ENCODE measurements around the gene SLC28A2.
"Not testable (repeated sequence)": the region's sequence is repeated elsewhere in the genome, so short reads cannot be mapped to it uniquely, and the experiment has no call there.

Gene SLC28A2

GRCh38 chr15:45251888-45252287 lies at the start of gene SLC28A2:
SLC28A2 (plus strand) TSS chr15:45252234; CDS start chr15:45253216, 982 bp downstream.
- no peak for DNase-seq (ENCODE audit: low read depth, low spot score)

- DNase-seq (ENCODE audit: low read depth, low spot score) = no peak
These were observed 48.9 kb upstream of the SLC28A2 start for GRCh38 chr15:45203182-45203581.

DNA sequence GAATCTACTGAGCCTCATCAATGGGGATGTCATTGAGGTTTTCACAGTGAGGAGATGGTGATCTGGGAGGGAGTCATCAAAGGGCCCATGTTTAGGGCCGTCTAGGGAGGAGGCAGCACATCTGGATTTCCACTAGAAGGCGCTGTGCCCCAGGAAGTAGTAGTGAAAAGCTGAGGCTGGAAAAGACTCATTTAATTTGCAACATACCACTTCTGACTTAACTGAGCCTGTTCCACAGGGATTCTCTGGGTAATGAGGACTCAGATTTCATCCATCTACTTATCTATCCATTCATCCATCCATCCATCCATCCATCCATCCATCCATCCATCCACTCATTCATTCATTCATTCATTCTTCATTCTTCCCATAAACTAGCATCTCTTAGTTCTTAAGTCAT lies 46.8 kb upstream of the SLC28A2 start:
- DNase-seq (ENCODE audit: low read depth, low spot score) = no peak

- no peak for DNase-seq (ENCODE audit: low read depth, low spot score)
These were observed 39.5 kb upstream of the SLC28A2 start for GRCh38 chr15:45212493-45212892.

GRCh38 chr15:45221053-45221599 lies 30.9 kb upstream of the SLC28A2 start:
- DNase-seq (ENCODE audit: low read depth, low spot score) = no peak

DNA sequence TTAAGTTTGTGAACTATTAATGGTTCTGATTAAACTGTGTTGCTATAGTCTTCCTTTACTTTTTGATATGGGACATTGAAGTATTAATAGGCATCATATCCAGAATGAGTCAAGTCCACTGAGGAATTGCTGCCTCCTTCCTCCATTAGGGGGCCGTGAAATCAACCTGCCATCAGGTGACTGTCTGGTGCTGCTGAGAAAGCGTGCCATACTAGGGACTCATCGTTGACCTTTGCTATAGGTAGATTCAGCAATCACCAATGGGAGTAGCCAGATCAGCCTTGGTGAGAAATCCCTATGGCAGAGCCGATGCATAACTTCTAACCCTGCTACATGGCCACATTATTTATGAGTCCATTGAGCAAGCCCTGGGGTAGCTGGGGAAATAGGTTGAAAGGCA lies 30.1 kb upstream of the SLC28A2 start:
- no peak for DNase-seq (ENCODE audit: low read depth, low spot score)

DNA sequence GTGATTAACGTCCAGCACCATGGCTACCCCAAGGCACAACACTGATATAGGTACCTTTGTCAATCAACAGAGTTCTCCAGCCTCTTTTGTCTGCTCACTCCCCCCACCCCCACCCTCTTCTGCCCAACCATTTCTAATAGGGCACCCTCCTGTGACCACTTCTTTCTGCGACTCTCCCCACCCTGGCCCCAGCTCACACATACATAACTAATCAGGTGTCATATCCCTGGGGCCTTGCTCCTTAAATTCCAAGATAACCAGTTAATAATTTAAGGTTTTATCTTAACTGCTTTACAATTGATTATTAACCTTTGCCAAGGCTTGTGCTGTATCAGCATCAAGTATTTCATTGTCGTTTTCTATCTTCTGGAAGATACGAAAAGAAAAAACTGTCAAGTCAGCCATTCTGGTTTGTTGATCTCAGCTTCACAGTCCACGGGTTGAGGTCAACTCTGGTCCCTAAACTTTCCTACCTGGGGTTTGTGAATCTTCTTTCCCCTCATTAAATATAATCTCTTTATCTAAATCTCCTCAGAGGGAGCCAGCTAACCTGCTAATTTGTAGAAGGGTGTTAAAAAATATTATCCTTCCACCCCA lies 27.3 kb upstream of the SLC28A2 start:
- DNase-seq (ENCODE audit: low read depth, low spot score) = no peak

DNA sequence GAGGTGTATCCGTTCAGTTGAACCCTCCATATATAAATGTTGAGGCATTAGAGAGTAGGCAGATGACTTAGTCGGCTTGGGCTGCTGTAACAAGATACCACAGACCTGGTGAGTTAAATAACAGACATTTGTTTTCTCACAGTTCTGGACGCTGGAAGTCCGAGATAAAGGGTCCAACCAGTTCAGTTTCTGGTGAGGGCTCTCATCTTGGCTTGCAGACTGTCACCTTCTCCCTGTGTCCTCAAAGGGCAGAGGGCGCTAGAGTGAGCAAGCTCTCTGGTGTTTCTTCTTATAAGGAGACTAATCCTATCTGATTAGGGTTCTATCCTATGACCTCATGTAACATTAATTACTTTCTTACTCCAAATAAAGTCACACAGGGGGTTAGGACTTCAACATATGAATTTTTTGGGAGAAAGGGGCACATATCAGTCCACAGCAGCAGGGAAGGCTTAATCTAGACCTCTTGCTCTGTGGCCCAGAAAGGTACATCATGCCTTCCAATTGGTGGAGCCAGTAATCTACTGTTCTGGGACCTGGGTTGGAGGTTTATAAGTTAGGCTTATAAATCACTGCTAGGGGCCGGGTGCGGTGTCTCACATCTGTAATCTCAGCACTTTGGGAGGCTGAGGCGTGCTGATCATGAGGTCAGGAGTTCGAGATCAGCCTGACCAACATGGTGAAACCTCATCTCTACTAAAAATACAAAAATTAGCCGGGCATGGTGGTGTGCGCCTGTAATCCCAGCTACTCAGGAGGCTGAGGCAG lies 26.3 kb upstream of the SLC28A2 start:
- DNase-seq (ENCODE audit: low read depth, low spot score) = no peak

GRCh38 chr15:45228931-45229330 lies 23.1 kb upstream of the SLC28A2 start:
- no peak for DNase-seq (ENCODE audit: low read depth, low spot score)

DNA sequence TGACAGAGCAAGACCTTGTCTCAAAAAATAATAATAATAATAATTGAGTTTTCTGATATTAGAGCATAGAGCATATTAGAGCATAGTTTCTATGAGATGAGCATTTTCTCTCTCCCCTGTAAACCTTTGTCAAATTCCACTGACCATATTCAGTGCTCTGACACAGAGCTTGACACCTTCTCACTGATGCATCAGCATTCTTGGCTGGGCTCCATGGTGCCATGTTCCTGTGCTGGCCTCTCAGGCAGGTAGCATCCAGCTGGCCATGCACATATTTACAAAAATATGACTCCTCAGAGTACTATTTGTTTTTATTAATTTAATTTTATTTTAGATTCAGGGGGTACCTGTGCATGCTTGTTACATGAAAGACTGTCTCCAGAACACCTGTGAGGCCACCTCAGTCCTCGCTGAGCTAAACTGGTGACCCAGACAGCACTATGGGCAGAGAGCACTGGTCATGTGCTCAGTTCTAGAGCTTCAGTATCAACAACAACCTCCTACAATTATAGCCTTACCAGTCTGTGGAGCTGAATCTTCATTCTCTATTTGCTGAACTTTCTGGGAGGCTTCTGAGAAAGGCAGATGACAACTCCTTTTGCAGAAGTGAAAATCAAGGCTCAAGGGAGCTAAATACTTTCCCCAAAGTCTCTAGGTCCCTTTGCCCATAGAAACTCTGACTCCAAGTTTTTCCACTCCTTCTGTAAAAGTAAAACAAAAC lies 21.6 kb upstream of the SLC28A2 start:
- no peak for DNase-seq (ENCODE audit: low read depth, low spot score)

DNA sequence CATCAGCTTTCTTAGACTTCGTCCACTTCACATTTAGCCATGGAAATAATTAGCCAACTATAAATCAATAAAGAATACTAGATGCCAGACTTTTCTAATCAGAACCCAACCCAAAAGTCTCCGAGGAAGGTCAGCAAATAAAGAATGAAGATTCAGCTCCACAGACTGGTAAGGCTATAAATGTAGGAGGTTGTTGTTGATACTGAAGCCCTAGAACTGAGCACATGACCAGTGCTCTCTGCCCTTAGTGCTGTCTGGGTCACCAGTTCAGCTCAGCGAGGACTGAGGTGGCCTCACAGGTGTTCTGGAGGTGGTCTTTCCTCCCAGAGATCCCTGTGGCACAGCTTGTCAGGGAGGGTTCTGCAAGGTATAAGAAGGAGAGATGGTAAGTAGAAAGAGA lies 20.9 kb upstream of the SLC28A2 start:
- no peak for DNase-seq (ENCODE audit: low read depth, low spot score)

DNA sequence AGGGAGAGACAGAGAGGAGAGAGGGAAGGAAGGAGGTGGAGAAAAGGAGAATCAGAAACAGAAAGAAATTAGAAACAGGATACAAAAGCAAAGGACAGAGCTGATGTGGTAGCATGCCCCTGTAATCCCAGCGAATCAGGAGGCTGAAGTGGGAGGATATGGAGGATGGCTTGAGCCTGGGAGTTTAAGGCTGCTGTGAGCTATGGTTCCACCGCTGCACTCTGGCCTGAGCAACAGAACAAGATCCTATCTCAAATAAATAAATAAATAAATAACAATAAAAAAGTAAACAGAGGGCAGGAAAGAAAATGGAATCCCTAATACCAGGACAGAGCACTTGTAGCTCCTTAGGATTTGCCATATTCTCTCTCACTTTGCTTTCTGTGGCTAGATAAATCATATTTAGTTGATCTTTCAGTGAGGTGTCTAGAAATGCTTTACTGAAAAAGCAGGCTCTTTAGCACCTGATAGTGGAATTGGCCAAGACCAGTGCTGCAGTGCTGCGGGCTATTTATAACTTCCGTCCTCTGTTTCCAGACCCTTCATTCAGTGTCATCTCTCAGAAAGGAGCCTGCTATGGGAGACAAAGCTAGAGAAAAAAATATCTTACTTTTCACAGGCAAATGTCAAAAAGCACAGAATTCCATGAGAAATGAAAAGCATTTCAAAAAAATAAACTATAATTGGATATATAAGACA lies 20.0 kb upstream of the SLC28A2 start:
- DNase-seq (ENCODE audit: low read depth, low spot score) = no peak

GRCh38 chr15:45234562-45235235 lies 17.3 kb upstream of the SLC28A2 start:
- DNase-seq (ENCODE audit: low read depth, low spot score) = no peak

- not testable (repeated sequence) for DNase-seq (ENCODE audit: low read depth, low spot score)
These were observed 15.2 kb upstream of the SLC28A2 start for GRCh38 chr15:45236806-45237205.

GRCh38 chr15:45242289-45242688 lies 9.7 kb upstream of the SLC28A2 start:
- DNase-seq (ENCODE audit: low read depth, low spot score) = no peak

- no peak for DNase-seq (ENCODE audit: low read depth, low spot score)
These were observed 2.8 kb upstream of the SLC28A2 start for GRCh38 chr15:45249125-45249780.

DNA sequence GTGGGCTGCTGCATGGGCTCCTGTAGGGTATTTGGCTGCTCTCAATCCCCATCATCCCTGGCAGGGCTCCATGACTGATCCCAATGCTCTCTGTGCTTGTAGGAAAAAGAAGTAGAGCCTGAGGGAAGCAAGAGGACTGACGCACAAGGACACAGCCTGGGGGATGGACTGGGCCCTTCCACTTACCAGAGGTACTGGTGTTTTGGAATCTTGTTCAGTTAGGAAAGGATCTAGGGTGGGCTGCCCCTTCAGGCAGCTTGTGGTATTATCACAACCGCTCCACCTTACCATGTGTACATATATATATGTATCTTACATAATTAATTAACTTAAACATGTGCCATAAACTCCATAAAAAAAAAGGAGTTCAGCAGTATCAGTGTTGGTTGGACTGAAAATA lies 1.3 kb downstream of the SLC28A2 start:
- DNase-seq (ENCODE audit: low read depth, low spot score) = no peak

DNA sequence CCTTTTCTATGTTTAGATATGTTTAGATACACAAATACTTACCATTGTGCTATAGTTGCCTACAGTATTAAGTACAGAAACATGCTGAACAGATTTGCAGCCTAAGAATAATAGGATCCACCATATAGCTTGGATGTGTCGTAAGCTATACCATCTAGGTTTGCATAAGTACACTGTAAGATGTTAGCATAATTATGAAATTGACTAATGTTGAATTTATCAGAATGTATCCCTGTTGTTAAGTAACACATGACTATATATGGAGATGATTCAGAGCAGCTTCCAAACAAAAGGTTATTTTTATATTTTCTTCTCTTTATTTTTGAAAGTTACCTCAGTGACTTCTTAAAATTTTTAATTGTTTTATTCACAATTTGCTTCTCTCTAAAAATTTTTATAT lies 2.4 kb downstream of the SLC28A2 start:
- no peak for DNase-seq (ENCODE audit: low read depth, low spot score)

DNA sequence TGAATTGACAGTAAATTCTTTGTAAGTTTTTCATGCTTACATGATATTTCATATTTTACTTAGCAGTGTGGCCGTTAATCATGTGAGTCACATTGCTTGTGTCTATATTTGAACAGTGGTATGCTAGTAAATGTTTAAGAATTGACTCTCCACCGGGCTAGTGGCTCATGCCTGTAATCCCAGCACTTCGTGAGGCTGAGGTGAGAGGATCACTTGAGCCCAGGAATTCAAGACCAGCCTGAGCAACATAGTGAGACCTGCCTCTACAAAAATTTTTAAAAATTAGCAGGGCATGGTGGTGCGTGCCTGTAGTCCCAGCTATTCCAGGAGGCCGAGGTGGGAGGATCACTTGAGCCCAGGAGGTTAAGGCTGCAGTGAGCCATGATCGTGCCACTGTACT lies 2.8 kb downstream of the SLC28A2 start:
- DNase-seq (ENCODE audit: low read depth, low spot score) = not testable (repeated sequence)

DNA sequence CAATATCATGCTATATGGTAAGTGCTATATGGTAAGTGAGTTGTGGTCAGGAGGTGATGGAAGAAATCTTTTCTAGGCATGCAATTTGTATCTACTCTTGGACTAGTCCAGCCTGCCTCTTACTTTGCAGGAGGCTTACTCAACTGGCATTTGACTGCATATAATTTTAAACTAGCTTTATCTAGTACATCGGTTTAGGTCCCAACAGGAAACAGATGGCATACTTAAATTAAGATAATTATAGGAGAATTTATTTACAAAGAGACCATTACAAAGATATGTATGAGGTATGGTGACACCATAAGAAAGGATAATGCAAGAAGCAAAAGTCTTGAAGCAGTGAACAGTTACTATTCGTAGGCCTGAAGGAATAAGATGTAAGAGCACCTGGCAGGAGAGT lies 7.8 kb downstream of the SLC28A2 start:
- no peak for DNase-seq (ENCODE audit: low read depth, low spot score)
